NT2/D1 (cell line): ENCODE results near the gene COX19.

Experiments
- SUZ12 ChIP-seq: IDR thresholded peaks from 2 replicates; pipeline ENCODE4 v1.6.1; 2011; ENCODE audit not compliant: insufficient read length, insufficient read depth; ENCODE audit errors: extremely low read depth
- ZNF274 ChIP-seq: IDR thresholded peaks from 2 replicates; pipeline ENCODE4 v1.6.1; 2011; ENCODE audit warnings: mild to moderate bottlenecking, low read depth, low read length

DNA sequence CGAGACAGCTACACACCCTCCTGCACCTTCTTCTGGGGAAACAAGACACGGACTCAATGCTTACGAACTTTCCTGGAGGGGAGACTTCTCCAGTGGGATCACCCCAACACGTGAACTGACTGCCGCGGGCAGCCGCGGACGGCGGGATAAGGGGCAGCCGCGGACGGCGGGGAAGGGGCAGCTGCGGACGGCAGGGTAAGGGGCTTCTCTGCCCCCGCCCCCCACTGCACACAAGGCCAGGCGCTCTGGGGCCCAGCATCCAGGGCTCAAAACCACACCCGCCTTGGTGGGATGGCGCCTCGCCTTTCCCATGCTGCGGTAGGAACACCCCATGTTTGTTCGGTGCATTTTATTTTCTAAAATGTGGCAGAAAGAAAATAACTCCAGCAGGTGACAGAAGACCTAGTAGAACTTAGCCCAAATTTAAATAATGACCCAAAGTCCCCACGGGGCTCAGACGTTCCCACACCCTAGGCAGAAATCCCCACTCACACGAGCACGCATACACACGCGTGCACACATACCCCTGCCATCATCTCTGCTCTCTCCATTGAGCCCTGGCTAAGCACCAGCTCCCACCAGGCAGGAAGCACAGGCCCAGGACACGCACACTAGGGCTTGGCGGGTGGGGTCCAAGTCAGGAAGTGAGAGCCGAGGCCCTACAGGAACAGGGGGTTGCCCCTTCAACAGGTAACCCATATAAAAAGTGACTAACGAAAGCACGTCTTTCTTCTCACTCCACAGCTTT lies 42.4 kb upstream of the COX19 start:
- TF ChIP-seq SUZ12 (no peak), ZNF274 (no peak)
